Large intestine (tissue), 12 donors: Measurements from ENCODE around the gene OR52A1. TPM values are rescaled to one million over a fixed set of nuclear protein-coding genes. Genes with fewer than 3 reads are reported as not detected.

Experiments used
- DNase-seq, 2 donors: peaks; one replicate each; pipeline versions ENCODE4 v3.0.0 to v3.0.0-alpha.2; 2013
- H3K27ac ChIP-seq: one replicate; pipeline ENCODE4 v1.5.1; 2013; ENCODE audit warnings: low read length
- H3K27me3 ChIP-seq: 2 replicates; pipeline ENCODE4 v1.6.1; 2013; ENCODE audit warnings: low read length; ENCODE audit not compliant: control insufficient read depth, insufficient read depth
- H3K36me3 ChIP-seq: 2 replicates; pipeline ENCODE4 v1.6.1; 2013; ENCODE audit warnings: low read length; ENCODE audit not compliant: control insufficient read depth, insufficient read depth
- H3K4me1 ChIP-seq: one replicate; pipeline ENCODE4 v1.6.1; 2013; ENCODE audit warnings: low read length; ENCODE audit not compliant: control insufficient read depth, insufficient read depth
- H3K4me3 ChIP-seq: one replicate; pipeline ENCODE4 v1.5.1; 2013; ENCODE audit warnings: low read length
- H3K9me3 ChIP-seq: one replicate; pipeline ENCODE4 v1.6.1; 2013; ENCODE audit warnings: mild to moderate bottlenecking, low read depth, low read length, moderate library complexity; ENCODE audit not compliant: control insufficient read depth
- whole genome bisulfite sequencing: methylation state at CpG from one replicate; pipeline ENCODE4 v1.1.5; 2013; ENCODE audit warnings: low lambda C conversion rate; ENCODE audit not compliant: insufficient coverage; 5-methylcytosine and 5-hydroxymethylcytosine counted together
- long read RNA-seq, 11 donors: transcript quantifications; one replicate each; lab custom pipeline, GENCODE V29; 2026
- polyA plus RNA-seq: library from polyadenylated mRNA; unstranded; fragments of 120-200 nt; gene quantifications from one replicate; pipeline ENCODE4 v1.2.1, GENCODE V29; 2013

OR52A1 gene
- not detected for polyA plus RNA-seq
- long read RNA-seq, donor 1, result 0 reads
- long read RNA-seq, donor 2, result 0 reads
- long read RNA-seq, donor 3, result 0 reads
- long read RNA-seq, donor 4, result 0 reads
- long read RNA-seq, donor 5, result 0 reads
- long read RNA-seq, donor 6, result 0 reads
- long read RNA-seq, donor 7, result 0 reads
- long read RNA-seq, donor 8, result 0 reads
- long read RNA-seq, donor 9, result 0 reads
- long read RNA-seq, donor 10, result 0 reads
- long read RNA-seq, donor 11, result 0 reads

DNA sequence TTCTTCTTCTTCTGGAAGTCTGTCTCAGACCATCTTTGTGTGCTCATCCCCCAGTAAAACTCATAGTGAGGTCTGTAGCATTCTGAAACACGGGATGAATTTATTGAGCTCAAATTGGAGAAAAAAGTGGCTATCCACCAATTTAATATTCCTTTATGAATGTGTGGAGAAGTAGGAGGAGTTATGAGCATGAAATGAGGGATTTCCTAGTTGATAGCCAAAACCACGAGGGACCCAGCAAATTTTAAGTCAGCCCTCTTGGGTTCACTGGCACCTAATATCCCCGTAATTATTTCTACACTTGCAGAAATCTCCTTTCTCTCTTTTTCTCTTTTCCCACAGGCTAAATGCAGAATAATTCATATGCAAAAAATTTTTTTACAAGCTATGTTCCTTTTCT, at the start of gene OR52A1:
Gene OR52A1 (minus strand): TSS at position 101 of the 400 bp plus-strand sequence. CDS start 2,388 bp downstream, outside the sequence.
- WGBS, result 88% methylated on average over 1 of the region's 3 CpGs
- no peaks in the 10 kb centered on the region for H3K4me1 ChIP-seq
- DNase-seq, result no peak
- no peaks in the 10 kb centered on the region for H3K27me3 ChIP-seq
- no peaks in the 10 kb centered on the region for H3K36me3 ChIP-seq
- H3K27ac ChIP-seq, result no peak within 1 kb of the TSS
- no peaks in the 10 kb centered on the region for H3K9me3 ChIP-seq
- H3K4me3 ChIP-seq, result no peak within 1 kb of the TSS

DNA sequence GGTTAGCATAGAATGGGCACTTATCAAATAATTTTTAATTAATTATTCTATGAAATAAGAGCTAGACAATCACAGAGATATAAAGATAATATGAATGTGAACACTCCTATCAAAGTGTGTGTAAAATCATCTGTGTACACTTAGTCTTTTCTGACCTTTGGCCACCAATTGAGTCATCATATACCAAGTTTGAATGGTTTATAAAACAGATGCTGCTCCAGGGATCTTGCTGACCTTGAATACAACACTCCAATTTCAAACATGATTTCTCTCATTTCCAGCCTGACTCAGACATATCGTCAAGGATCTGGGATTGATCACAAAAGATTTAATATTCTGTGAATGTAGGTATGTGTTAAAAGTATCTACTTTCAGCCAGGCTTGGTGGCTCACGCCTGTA, 48.8 kb upstream of the OR52A1 start:
- H3K27me3 ChIP-seq, result no peaks in the 10 kb centered on the region
- H3K27ac ChIP-seq, result no peak overlapping the region
- no peaks in the 10 kb centered on the region for H3K4me1 ChIP-seq
- no peaks in the 10 kb centered on the region for H3K36me3 ChIP-seq
- WGBS, result no CpG with 5 or more reads among the region's 2 CpGs
- no peak for DNase-seq
- H3K9me3 ChIP-seq, result no peaks in the 10 kb centered on the region
- no peak overlapping the region for H3K4me3 ChIP-seq

DNA sequence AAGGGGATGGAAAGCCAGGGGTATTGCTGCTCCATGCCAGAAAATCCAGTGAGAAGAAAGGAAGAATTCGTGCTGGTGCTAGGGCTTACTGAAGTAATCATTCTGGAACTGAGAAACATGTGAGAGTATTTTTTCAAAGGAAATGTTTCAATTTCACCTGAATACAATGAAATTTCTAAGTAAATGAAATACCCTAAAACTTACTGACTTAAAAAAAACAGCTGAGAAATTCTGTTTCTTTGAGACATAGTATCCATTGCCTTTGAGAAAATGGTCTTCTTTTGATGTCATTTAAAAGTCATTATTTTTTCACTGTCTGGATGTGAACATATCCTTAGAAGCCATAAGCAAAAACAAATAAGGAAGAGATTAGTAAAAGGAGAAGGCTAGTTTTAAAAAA, 46.0 kb upstream of the OR52A1 start, which contains the start of gene OR51V1:
Gene OR51V1 (minus strand): TSS at position 101 of the 400 bp plus-strand sequence. CDS start 0 bp downstream, at position 101.
- no CpG with 5 or more reads among the region's 1 CpG for WGBS
- no peaks in the 10 kb centered on the region for H3K9me3 ChIP-seq
- H3K27ac ChIP-seq, result no peak within 1 kb of the TSS
- H3K36me3 ChIP-seq, result no peaks in the 10 kb centered on the region
- DNase-seq, result no peak
- no peaks in the 10 kb centered on the region for H3K27me3 ChIP-seq
- no peak within 1 kb of the TSS for H3K4me3 ChIP-seq
- H3K4me1 ChIP-seq, result no peaks in the 10 kb centered on the region

DNA sequence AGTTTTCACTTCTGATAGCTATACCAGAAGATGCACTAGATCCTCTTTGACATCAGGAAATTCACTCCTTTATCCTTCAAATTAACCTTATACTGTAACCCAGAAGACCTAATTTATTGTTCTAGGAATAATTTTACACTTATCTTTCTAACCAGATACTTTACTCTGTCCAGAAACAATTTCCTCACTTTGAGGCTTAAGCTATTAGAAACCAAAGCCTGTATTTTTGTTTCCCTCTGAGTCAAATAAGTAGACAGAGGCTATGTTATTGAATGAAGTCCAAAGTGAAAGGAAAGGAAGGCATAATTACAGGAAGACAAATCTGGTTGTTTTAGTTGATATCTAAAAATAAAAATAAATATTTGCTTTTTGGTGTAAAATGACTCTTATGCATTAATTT, 43.7 kb upstream of the OR52A1 start:
- no peak overlapping the region for H3K27ac ChIP-seq
- no peak overlapping the region for H3K4me3 ChIP-seq
- H3K4me1 ChIP-seq, result no peaks in the 10 kb centered on the region

DNA sequence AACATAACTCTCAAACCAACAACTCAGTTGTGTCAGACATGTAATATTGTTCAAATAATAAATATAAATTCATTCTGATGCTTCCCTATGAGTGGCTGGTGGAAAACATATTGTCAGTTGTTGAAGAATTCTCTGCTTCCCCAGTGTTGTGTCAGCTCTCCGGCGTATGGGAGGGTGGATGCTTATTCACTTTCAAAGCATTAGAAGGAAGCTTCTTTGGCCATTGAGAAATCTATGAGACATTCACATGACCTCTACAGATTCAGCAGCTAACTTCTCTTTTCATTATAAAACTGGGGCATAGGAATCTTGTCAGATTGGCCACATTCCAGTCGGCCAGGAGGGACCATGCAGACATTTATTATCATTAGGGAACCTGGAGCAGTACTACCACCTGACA, 43.0 kb upstream of the OR52A1 start:
- H3K9me3 ChIP-seq, result no peaks in the 10 kb centered on the region
- H3K4me3 ChIP-seq, result no peak overlapping the region
- no peaks in the 10 kb centered on the region for H3K4me1 ChIP-seq
- H3K27ac ChIP-seq, result no peak overlapping the region
- no peaks in the 10 kb centered on the region for H3K36me3 ChIP-seq
- H3K27me3 ChIP-seq, result no peaks in the 10 kb centered on the region
- no peak for DNase-seq
- no CpG with 5 or more reads among the region's 3 CpGs for WGBS

More for the DNA sequence above, 43.7 kb upstream of the OR52A1 start:
- no peaks in the 10 kb centered on the region for H3K27me3 ChIP-seq
- DNase-seq, result no peak
- H3K9me3 ChIP-seq, result no peaks in the 10 kb centered on the region
- no peaks in the 10 kb centered on the region for H3K36me3 ChIP-seq

DNA sequence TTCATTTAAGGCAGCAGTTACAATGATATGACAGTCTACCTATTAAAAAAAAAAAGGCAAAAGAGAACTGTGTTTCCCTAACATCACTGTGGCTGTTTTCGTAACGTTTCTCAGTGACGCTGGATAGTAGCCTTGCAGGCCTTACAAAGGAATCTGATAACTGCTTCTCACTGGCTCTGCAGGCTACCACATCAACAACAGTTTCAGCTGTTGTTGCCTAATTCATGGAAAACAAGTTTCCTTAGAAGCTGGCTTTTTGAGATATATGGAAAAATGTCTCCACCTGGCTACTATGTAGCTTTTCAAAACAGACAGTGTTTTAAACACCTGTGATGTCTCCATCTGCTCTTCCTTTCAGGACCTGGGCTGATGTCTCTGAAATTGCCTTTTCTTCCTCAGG, 42.2 kb upstream of the OR52A1 start:
- no peak for DNase-seq
- Histone ChIP-seq H3K27ac (no peak overlapping the region), H3K36me3 (no peaks in the 10 kb centered on the region), H3K27me3 (no peaks in the 10 kb centered on the region), H3K9me3 (no peaks in the 10 kb centered on the region), H3K4me1 (no peaks in the 10 kb centered on the region), H3K4me3 (no peak overlapping the region)
- no CpG with 5 or more reads among the region's 3 CpGs for WGBS

DNA sequence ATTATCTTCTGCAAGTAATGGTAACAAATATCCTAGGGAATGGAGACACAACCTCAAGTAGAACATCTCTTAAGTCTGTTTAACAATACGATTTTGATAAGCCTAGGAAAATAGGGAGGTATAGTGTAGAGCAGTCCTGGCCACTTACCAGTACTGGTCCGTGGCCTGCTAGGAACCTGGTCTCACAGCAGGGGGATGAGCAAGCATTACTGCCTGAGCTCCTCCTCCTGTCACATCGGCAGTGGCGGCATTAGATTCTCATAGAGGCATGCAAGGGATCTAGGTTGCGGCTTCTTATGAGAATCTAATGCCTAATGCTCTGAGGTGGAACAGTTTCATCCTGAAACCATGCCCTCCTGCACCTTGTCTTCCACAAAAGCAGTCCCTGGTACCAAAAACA, 41.5 kb upstream of the OR52A1 start:
- no peak overlapping the region for H3K27ac ChIP-seq
- no CpG with 5 or more reads among the region's 5 CpGs for WGBS
- H3K36me3 ChIP-seq, result no peaks in the 10 kb centered on the region
- no peaks in the 10 kb centered on the region for H3K9me3 ChIP-seq
- no peak overlapping the region for H3K4me3 ChIP-seq
- no peaks in the 10 kb centered on the region for H3K4me1 ChIP-seq
- H3K27me3 ChIP-seq, result no peaks in the 10 kb centered on the region
- no peak for DNase-seq

DNA sequence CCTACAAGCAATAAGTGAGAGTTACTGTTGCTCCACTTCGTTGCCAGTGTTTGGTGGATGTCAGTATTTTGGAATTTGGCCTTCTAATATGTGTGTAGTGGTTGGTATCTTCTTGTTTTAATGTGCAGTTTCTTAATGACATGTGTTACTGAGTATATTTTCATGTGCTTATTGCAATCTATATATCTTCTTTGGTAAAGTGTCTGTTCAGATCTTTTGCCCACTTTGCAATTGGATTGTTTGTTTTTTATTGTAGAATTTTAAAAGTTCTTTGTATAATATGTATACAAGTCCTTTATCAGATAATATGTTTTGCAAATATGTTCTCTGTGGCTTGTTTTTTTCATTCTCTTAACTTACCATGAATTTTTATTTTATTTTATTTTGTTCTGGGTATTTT, 38.2 kb upstream of the OR52A1 start:
- WGBS, result no CpG with 5 or more reads among the region's 1 CpG
- no peaks in the 10 kb centered on the region for H3K9me3 ChIP-seq
- no peaks in the 10 kb centered on the region for H3K27me3 ChIP-seq
- no peak overlapping the region for H3K27ac ChIP-seq
- H3K36me3 ChIP-seq, result no peaks in the 10 kb centered on the region
- H3K4me1 ChIP-seq, result no peaks in the 10 kb centered on the region
- no peak overlapping the region for H3K4me3 ChIP-seq
- DNase-seq, result no peak

DNA sequence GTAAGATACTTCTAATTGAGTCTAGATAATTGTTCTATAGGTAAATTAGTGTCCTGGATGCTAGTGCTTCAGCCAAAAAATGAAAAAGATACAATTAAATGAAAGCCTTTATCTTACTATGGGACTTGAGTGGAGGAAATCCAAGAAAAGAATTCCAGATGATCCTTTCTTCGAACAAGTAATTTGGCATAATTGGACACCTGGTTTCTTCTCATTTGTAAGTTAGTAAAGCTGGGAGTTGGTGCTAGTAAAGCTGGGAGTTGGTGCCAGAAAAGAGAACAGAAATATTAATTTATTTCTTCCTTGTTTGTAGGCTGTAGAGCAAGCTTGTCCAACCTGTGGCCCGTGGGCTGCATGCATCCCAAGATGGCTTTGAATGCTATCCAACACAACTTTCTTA, 33.6 kb upstream of the OR52A1 start:
- Histone ChIP-seq H3K27me3 (no peaks in the 10 kb centered on the region), H3K9me3 (no peaks in the 10 kb centered on the region), H3K4me3 (no peak overlapping the region), H3K4me1 (no peaks in the 10 kb centered on the region), H3K27ac (no peak overlapping the region), H3K36me3 (no peaks in the 10 kb centered on the region)
- DNase-seq, result no peak
- 89% methylated on average over 1 of the region's 2 CpGs for WGBS

DNA sequence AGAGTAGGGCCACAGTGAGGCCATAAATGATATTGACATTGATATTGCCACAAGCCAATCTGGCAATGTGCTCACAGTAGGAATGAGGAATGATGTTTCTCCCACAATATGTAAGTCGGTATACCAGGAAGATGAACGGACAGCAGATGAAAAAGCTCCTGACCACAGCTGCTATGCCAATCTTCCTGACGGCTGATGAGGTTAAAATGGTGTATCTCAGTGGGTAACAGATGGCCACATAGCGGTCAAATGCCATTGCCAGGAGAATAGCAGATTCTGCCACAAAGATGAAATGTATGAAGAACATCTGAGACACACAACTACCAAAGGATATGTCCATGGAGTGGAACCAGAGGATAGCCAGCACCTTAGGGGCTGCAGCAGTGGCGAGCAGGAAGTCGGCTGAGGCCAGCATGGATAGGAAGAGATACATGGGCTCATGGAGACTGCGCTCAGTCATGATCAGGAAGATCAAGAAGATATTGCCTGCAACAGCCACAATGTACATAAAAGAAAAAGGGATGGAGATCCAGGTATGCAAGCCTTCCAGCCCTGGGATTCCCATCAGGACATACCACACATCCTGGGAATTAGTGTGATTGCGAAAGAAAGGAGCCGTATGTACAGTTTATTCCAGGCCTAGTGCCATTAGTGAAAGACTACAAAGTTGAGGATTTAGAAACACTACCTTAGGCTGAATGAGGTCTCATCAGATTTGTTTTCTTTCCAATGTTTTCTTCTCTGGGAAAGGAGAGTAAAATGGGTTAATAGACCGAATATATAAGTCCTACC, 23.7 kb upstream of the OR52A1 start:
- WGBS, result no CpG with 5 or more reads among the region's 10 CpGs
- H3K4me3 ChIP-seq, result no peak overlapping the region

DNA sequence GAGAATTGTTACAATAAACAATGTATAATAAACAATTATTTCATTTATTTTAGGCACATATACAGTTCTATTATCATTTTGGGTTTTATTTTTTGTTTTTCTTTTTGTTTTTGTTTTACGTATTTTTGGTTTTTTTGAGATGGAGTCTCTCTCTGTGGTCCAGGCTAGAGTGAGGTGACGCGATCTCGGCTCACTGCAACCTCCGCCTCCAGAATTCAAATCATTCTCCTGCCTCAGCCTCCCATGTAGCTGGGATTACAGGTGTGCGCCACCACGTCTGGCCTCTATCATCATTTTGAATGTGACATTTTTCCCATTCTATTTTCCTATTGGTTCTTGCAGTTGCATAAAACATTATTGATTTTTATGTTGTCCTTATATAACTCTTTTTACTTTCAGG, 20.4 kb upstream of the OR52A1 start:
- H3K9me3 ChIP-seq, result no peaks in the 10 kb centered on the region
- H3K27me3 ChIP-seq, result no peaks in the 10 kb centered on the region
- DNase-seq, result no peak
- no peak overlapping the region for H3K4me3 ChIP-seq
- no peak overlapping the region for H3K27ac ChIP-seq
- no peaks in the 10 kb centered on the region for H3K36me3 ChIP-seq
- no peaks in the 10 kb centered on the region for H3K4me1 ChIP-seq
- WGBS, result 100% methylated on average over 1 of the region's 7 CpGs

More for the DNA sequence above, 23.7 kb upstream of the OR52A1 start:
- no peak for DNase-seq
- Histone ChIP-seq H3K27ac (no peak overlapping the region), H3K4me1 (no peaks in the 10 kb centered on the region), H3K9me3 (no peaks in the 10 kb centered on the region), H3K36me3 (no peaks in the 10 kb centered on the region), H3K27me3 (no peaks in the 10 kb centered on the region)
